ENCODE results near the gene TMEM191B. TPM values are rescaled to one million over a fixed set of nuclear protein-coding genes. Genes with fewer than 3 reads are reported as not detected.
"Not testable (repeated sequence)": the region's sequence is repeated elsewhere in the genome, so short reads cannot be mapped to it uniquely, and the experiment has no call there.

The TMEM191B gene
- total and polyA plus RNA-seq, 2 donors, result 1.2 to 2.0 TPM

GRCh38 chr22:18575686-18576085 is 48.1 kb downstream of the TMEM191B start:
- not testable (repeated sequence) for H3K27ac ChIP-seq (ENCODE audit: low read depth in 1 of 2, low read length in 1 of 2); DNase-seq (ENCODE audit: low read depth in 6 of 9, low spot score in 9 of 9); H3K9me3 ChIP-seq (ENCODE audit: control insufficient read depth in 2 of 2, insufficient read depth in 1 of 2, low read length in 1 of 2); H3K27me3 ChIP-seq (ENCODE audit: control insufficient read depth in 2 of 2, insufficient read depth in 1 of 2, low read length in 1 of 2); H3K4me1 ChIP-seq (ENCODE audit: control insufficient read depth in 2 of 2, insufficient read depth in 2 of 2, low read length in 2 of 2); H3K4me3 ChIP-seq (ENCODE audit: low read length in 2 of 2); H3K36me3 ChIP-seq (ENCODE audit: control insufficient read depth in 2 of 2, insufficient read depth in 2 of 2, low read length in 1 of 2)
- no CpG with 5 or more reads among the region's 9 CpGs for WGBS

DNA sequence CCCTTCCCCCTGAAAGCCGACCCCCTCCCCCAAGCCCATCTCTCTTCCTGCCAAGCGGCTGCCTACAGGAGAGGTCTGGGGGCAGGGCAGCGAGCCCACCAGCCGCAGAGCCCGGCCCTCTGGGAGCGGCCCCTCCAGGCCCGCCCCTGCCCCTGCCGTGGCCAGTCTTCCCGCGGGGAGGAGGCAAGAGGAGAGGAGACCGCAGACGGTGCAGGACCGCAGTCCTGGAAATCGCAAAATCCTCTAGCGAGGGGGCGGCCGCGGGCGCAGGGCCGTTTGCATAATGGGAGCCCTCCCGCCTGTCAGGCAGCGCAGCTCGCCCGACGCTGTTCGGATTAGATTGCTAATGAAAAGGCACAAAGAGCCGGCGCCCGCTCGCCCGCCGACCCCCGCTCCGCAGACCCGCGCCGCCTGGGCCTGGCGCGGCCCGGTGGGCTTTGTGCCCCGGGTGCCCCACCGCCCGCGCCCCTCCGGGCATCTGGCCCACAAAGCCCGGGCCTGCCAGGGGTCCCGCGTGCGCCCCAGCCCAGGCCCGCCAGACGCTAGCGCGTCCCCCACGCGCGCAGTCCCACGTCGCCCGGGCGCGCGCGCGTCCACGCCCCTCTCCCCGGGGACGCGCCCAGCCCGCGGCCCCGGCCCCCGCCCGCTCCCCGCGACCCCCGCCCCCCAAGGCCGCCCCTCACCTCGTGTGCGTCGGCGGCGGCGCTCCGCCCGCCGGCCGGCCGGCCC is 49.7 kb downstream of the TMEM191B start:
- H3K4me3 ChIP-seq (ENCODE audit: low read length in 2 of 2); H3K27me3 ChIP-seq (ENCODE audit: control insufficient read depth in 2 of 2, insufficient read depth in 1 of 2, low read length in 1 of 2); DNase-seq (ENCODE audit: low read depth in 6 of 9, low spot score in 9 of 9); H3K27ac ChIP-seq (ENCODE audit: low read depth in 1 of 2, low read length in 1 of 2); H3K9me3 ChIP-seq (ENCODE audit: control insufficient read depth in 2 of 2, insufficient read depth in 1 of 2, low read length in 1 of 2); H3K36me3 ChIP-seq (ENCODE audit: control insufficient read depth in 2 of 2, insufficient read depth in 2 of 2, low read length in 1 of 2); H3K4me1 ChIP-seq (ENCODE audit: control insufficient read depth in 2 of 2, insufficient read depth in 2 of 2, low read length in 2 of 2): not testable (repeated sequence)
- 0% methylated on average over 4 of the region's 88 CpGs for WGBS

DNA sequence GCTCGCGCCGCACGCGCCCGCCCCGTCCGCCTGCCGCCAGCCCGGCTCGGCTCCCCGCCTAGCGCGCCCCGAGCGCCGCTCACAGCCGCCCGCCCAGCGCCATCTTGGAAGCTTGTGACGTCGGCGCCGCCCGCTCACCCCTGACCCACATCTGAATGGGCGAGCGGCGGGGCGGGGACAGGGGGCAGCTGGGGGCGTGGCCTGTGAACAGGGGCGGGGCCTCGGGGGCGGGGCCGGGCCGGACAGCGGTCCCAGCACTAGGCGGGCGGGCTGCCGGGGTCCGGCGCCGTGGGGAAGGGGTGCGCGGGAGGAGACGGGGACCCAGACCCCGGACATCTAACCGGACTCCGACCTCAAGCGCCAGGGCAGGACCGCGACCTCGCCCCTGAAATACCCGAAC is 50.2 kb downstream of the TMEM191B start:
- H3K4me3 ChIP-seq (ENCODE audit: low read length in 2 of 2), result not testable (repeated sequence)

More for the DNA sequence above, 50.2 kb downstream of the TMEM191B start:
- H3K36me3 ChIP-seq (ENCODE audit: control insufficient read depth in 2 of 2, insufficient read depth in 2 of 2, low read length in 1 of 2); H3K27ac ChIP-seq (ENCODE audit: low read depth in 1 of 2, low read length in 1 of 2); H3K4me1 ChIP-seq (ENCODE audit: control insufficient read depth in 2 of 2, insufficient read depth in 2 of 2, low read length in 2 of 2); DNase-seq (ENCODE audit: low read depth in 6 of 9, low spot score in 9 of 9); H3K27me3 ChIP-seq (ENCODE audit: control insufficient read depth in 2 of 2, insufficient read depth in 1 of 2, low read length in 1 of 2); H3K9me3 ChIP-seq (ENCODE audit: control insufficient read depth in 2 of 2, insufficient read depth in 1 of 2, low read length in 1 of 2): not testable (repeated sequence)
- no CpG with 5 or more reads among the region's 53 CpGs for WGBS

Other genes starting within 250 kb of the TMEM191B start
- gene GGTLC3, start 9.6 kb upstream of the TMEM191B start, total RNA-seq, result not detected
- gene GGTLC3, start 9.6 kb upstream of the TMEM191B start, polyA plus RNA-seq, result 0.07 TPM
- gene RIMBP3, start 84.1 kb downstream of the TMEM191B start, total RNA-seq, result 1.6 TPM
- 0.52 TPM for gene RIMBP3, start 84.1 kb downstream of the TMEM191B start, polyA plus RNA-seq

Data from thymus (tissue), 11 donors.